Measurements from ENCODE around the gene VAT1L.

VAT1L gene

GRCh38 chr16:77869997-77870813 is 81.8 kb downstream of the VAT1L start:
- DNase-seq (ENCODE audit: low spot score) = no peak

- no peak for DNase-seq (ENCODE audit: low spot score)
Observed at GRCh38 chr16:77871932-77872331, 83.6 kb downstream of the VAT1L start.

GRCh38 chr16:77873066-77873465 is 84.7 kb downstream of the VAT1L start:
- no peak for DNase-seq (ENCODE audit: low spot score)

GRCh38 chr16:77874347-77874746 is 86.0 kb downstream of the VAT1L start:
- no peak for DNase-seq (ENCODE audit: low spot score)

- DNase-seq (ENCODE audit: low spot score) = no peak
Observed at GRCh38 chr16:77876776-77877175, 88.4 kb downstream of the VAT1L start.

- DNase-seq (ENCODE audit: low spot score) = no peak
Observed at GRCh38 chr16:77877712-77878347, 89.5 kb downstream of the VAT1L start.

GRCh38 chr16:77881355-77882030 is 93.1 kb downstream of the VAT1L start:
- DNase-seq (ENCODE audit: low spot score) = no peak

- no peak for DNase-seq (ENCODE audit: low spot score)
Observed at GRCh38 chr16:77882358-77882757, 94.0 kb downstream of the VAT1L start.

- DNase-seq (ENCODE audit: low spot score) = no peak
Observed at GRCh38 chr16:77885571-77886295, 97.4 kb downstream of the VAT1L start.

- DNase-seq (ENCODE audit: low spot score) = no peak
Observed at GRCh38 chr16:77888871-77889270, 100.5 kb downstream of the VAT1L start.

- DNase-seq (ENCODE audit: low spot score) = no peak
Observed at GRCh38 chr16:77890075-77890474, 101.7 kb downstream of the VAT1L start.

GRCh38 chr16:77894162-77894561 is 105.8 kb downstream of the VAT1L start:
- DNase-seq (ENCODE audit: low spot score) = no peak

- no peak for DNase-seq (ENCODE audit: low spot score)
Observed at GRCh38 chr16:77895962-77896361, 107.6 kb downstream of the VAT1L start.

GRCh38 chr16:77896415-77897128 is 108.2 kb downstream of the VAT1L start:
- no peak for DNase-seq (ENCODE audit: low spot score)

GRCh38 chr16:77897129-77897437 is 108.7 kb downstream of the VAT1L start:
- no peak for DNase-seq (ENCODE audit: low spot score)

GRCh38 chr16:77897831-77898605 is 109.7 kb downstream of the VAT1L start:
- no peak for DNase-seq (ENCODE audit: low spot score)

- no peak for DNase-seq (ENCODE audit: low spot score)
Observed at GRCh38 chr16:77898671-77899211, 110.4 kb downstream of the VAT1L start.

GRCh38 chr16:77899416-77899815 is 111.1 kb downstream of the VAT1L start:
- DNase-seq (ENCODE audit: low spot score) = no peak

GRCh38 chr16:77905374-77905920 is 117.1 kb downstream of the VAT1L start:
- DNase-seq (ENCODE audit: low spot score) = no peak

- no peak for DNase-seq (ENCODE audit: low spot score)
Observed at GRCh38 chr16:77910021-77910420, 121.7 kb downstream of the VAT1L start.

- no peak for DNase-seq (ENCODE audit: low spot score)
Observed at GRCh38 chr16:77912617-77913016, 124.3 kb downstream of the VAT1L start.

Measured in hematopoietic multipotent progenitor cell treated with erythropoietin and hydrocortisone succinate and interleukin-3 and kit ligand, for 17 days (in vitro differentiated cells).